ENCODE results near the gene ABCA2.

The ABCA2 gene

GRCh38 chr9:136960212-136960937, 67.7 kb downstream of the ABCA2 start:
- DNase-seq, result no peak

DNA sequence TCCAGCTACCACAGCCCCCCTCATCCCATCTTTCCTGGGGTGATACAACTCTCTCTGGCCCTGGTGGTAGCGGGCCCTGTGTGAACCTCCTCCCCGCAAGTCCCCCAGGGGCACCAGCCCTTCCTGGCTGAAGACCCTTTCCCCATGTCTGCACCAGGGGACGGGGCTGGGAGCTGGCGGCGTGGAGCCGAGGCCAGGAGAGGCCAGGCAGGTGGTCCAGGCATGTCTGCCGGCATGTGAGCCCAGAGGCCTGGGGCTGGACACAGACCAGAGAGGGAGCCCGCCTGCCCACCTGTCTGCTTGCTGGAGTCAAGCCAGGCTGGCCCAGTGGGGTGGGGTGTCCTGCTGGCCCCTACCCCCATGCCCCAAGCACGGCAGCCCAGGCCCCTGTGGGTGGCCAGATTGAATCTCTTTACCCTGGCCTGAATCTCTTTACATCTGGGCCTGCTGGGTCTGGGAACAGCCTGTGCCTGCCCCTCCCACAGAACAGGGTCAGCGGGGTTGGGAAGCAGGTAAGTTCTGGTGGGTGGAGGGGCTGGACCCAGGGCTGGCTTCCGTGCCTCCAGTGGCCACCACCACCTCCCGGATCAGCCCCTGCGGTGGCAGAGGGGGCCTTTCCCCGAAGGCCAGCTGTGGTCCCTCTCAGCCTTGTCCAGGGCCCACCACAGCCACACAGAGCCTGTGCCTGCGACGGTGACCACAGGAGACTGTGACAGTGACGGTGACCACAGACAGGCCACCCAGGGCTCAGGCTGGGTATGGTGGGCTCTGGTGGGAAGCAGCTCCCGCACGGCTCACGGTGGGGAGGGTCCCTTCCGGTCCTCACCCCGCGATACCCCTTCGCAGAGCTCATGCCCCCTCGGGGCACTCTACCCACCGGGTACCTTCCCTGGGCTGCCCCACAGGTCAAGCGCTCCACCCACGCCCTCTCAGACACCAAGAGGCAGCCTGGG, 68.9 kb downstream of the ABCA2 start:
- DNase-seq, result no peak

- DNase-seq, result no peak
These were observed 69.6 kb downstream of the ABCA2 start for GRCh38 chr9:136958473-136958872.

DNA sequence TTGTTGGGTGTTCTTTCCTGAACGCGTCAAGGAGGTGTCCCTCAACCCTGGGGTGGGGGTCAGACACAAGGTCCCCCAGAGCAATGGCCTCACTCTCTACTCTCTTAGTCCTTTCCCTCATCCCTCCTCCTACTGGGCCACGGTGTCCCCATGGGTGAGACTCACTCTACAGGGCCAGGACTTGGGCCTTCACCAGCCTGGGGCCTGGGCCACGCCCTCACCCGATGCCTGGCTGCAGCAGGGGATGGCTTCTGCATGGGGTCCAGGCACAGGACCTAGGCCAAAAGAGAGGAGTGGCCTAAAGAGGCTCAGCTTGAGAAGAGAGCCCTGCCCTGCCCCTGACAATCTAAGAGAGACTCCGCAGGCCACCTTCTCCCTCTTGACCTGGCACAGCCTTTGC, 70.1 kb downstream of the ABCA2 start:
- DNase-seq, result no peak

GRCh38 chr9:136957461-136957860, 70.6 kb downstream of the ABCA2 start:
- no peak for DNase-seq

Measured in activated CD4-positive, alpha-beta T cell treated with anti-CD3 and anti-CD28 coated beads for 1 hour (primary cell).